GM12878 (cell line): ENCODE data around the gene CATSPER3. TPM values are rescaled to one million over a fixed set of nuclear protein-coding genes. Genes with fewer than 3 reads are reported as not detected.

Experiments
- ATAC-seq: fragments of 200-7000 bp; cut with Tn5 transposase; 3 replicates; pipeline ENCODE4 v1.9.1; 2020; ENCODE audit warnings: mild to moderate bottlenecking, moderate library complexity
- BruUV-seq: library from RNA; stranded (reverse); fragments of 400-500 nt; replicated peaks from 2 replicates; lab custom pipeline; 2021; lab: Mats Ljungman, UMichigan
- CTCF ChIA-PET: fragments of 300-600 bp; sonication (Branson Sonifier 250); formaldehyde crosslinking; extraction: SDS; loops from one replicate; lab custom pipeline; 2021; ENCODE audit warnings: inconsistent platforms; lab: Yijun Ruan, JAX
- POLR2A ChIA-PET: fragments of 350-600 bp; formaldehyde crosslinking; extraction: SDS; loops from one replicate; lab custom pipeline; 2021; ENCODE audit warnings: inconsistent platforms; lab: Charles Lee
- RAD21 ChIA-PET: fragments of 300-600 bp; sonication (Branson Sonifier 250); formaldehyde crosslinking; loops from one replicate; lab custom pipeline; 2023; ENCODE audit warnings: antibody characterized with exemption; ENCODE audit not compliant: unreplicated experiment; lab: Charles Lee
- SMC1A ChIA-PET: fragments of 300-600 bp; sonication (Branson Sonifier 250); formaldehyde crosslinking; loops from one replicate; lab custom pipeline; 2023; ENCODE audit not compliant: unreplicated experiment, uncharacterized antibody; lab: Charles Lee
- DNase-seq: peaks from one replicate; pipeline ENCODE4 v3.0.0-alpha.2; 2011; ENCODE audit warnings: low read depth, low spot score
- FAIRE-seq: peaks from 3 replicates; lab custom pipeline; 2011; peaks lifted over from hg19 to GRCh38; lab: Jason Lieb, UNC
- H2AFZ ChIP-seq: 2 replicates; pipeline ENCODE4 v1.6.0; 2011; ENCODE audit warnings: low read depth, low read length, control low read depth; ENCODE audit not compliant: control insufficient read depth
- H3K27ac ChIP-seq: 2 replicates; pipeline ENCODE4 v1.5.1; 2011; ENCODE audit warnings: control low read depth; ENCODE audit not compliant: control insufficient read depth, insufficient read depth
- H3K27me3 ChIP-seq, 2 experiments: replicated peaks in 1 of 2; 2 replicates each; pipeline versions ENCODE4 v1.6.0 to v1.6.1; 2011; ENCODE audit warnings: low read length in 1 of 2; ENCODE audit not compliant: control insufficient read depth in 2 of 2, insufficient read depth in 2 of 2
- H3K36me3 ChIP-seq, 2 experiments: 2 replicates each; pipeline ENCODE4 v1.5.1; 2011; ENCODE audit warnings: low read length in 1 of 2; ENCODE audit not compliant: control insufficient read depth in 2 of 2, insufficient read depth in 2 of 2
- H3K4me1 ChIP-seq: 2 replicates; pipeline ENCODE4 v1.6.1; 2011; ENCODE audit warnings: mild to moderate bottlenecking, low read length, moderate library complexity, mixed read lengths; ENCODE audit not compliant: control insufficient read depth, insufficient read depth
- H3K4me2 ChIP-seq: 2 replicates; pipeline ENCODE4 v1.6.0; 2011; ENCODE audit warnings: control low read depth; ENCODE audit not compliant: control insufficient read depth, insufficient read depth
- H3K4me3 ChIP-seq: fragments of 200-600 bp; sonication (generic); 2 replicates; pipeline ENCODE4 v1.5.1; 2016
- H3K79me2 ChIP-seq: 2 replicates; pipeline ENCODE4 v1.6.0; 2011; ENCODE audit warnings: low read length; ENCODE audit not compliant: control insufficient read depth, insufficient read depth
- H3K9ac ChIP-seq: 2 replicates; pipeline ENCODE4 v1.8.0; 2011; ENCODE audit warnings: low read length, control low read depth, mixed read lengths; ENCODE audit not compliant: control insufficient read depth, insufficient read depth
- H3K9me3 ChIP-seq: replicated peaks from 3 replicates; pipeline ENCODE4 v1.5.1; 2011; ENCODE audit warnings: mild to moderate bottlenecking, low read length; ENCODE audit not compliant: control insufficient read depth, insufficient read depth
- H4K20me1 ChIP-seq: 2 replicates; pipeline ENCODE4 v1.6.0; 2011; ENCODE audit not compliant: control insufficient read depth, insufficient read depth
- BACH1 ChIP-seq: fragments of 450-650 bp; IDR thresholded peaks from 2 replicates; pipeline ENCODE4 v1.6.1; 2017; ENCODE audit warnings: mild to moderate bottlenecking, borderline replicate concordance
- CREM ChIP-seq: IDR thresholded peaks from 2 replicates; pipeline ENCODE4 v1.6.1; 2014; ENCODE audit warnings: antibody characterized with exemption, low read depth
- CTCF ChIP-seq, 3 experiments: IDR thresholded peaks in 2 of 3; conservative IDR thresholded peaks in 1 of 3; 2 replicates each; pipeline ENCODE4 v1.5.1; 2011; ENCODE audit warnings: low read depth in 3 of 3, low read length in 3 of 3, mild to moderate bottlenecking in 3 of 3, control low read depth in 2 of 3, moderate library complexity in 2 of 3, inconsistent platforms in 1 of 3, mixed read lengths in 1 of 3; ENCODE audit not compliant: control insufficient read depth in 2 of 3, insufficient read depth in 1 of 3; ENCODE audit errors: extremely low read depth in 1 of 3
- FOXM1 ChIP-seq: IDR thresholded peaks from 2 replicates; pipeline ENCODE4 v1.6.1; 2012; ENCODE audit warnings: low read depth, mild to moderate bottlenecking, inconsistent platforms, low read length, moderate library complexity
- IRF4 ChIP-seq: IDR thresholded peaks from 2 replicates; pipeline ENCODE4 v1.6.1; 2011; ENCODE audit warnings: low read depth, low read length
- KDM1A ChIP-seq: fragments of 200-600 bp; sonication (generic); IDR thresholded peaks from 2 replicates; pipeline ENCODE4 v1.6.1; 2016; ENCODE audit warnings: borderline replicate concordance
- NFYA ChIP-seq: IDR thresholded peaks from 2 replicates; pipeline ENCODE4 v1.6.1; 2011; ENCODE audit warnings: low read depth, mild to moderate bottlenecking, low read length, improper control_type of control experiment, borderline replicate concordance
- WGBS: methylation state at CpG from one replicate; pipeline ENCODE4 v1.1.6; 2016; ENCODE audit warnings: low lambda C conversion rate; ENCODE audit not compliant: insufficient replicate concordance, insufficient coverage; ENCODE audit errors: missing lambda C conversion rate; 5-methylcytosine and 5-hydroxymethylcytosine counted together
- in situ Hi-C: fragments of 300-500 bp; cut with MboI; formaldehyde crosslinking; loops from 9 replicates; pipeline ENCODE4 v1.14.3; 2018; ENCODE audit warnings: mixed read lengths
- intact Hi-C: fragments of 100-400 bp; cut with micrococcal nuclease; formaldehyde crosslinking; loops from one replicate; pipeline ENCODE4 v1.14.2; 2022; ENCODE audit not compliant: unreplicated experiment
- polyA plus RNA-seq, 11 experiments: library from polyadenylated mRNA; depleted of rRNA in 4 of 11; unstranded in 6 of 11; stranded (reverse) in 5 of 11; fragments of >200 nt; fragmentation: Nextera tagmentation in 4 of 11; fragmentation: Illumina TruSeq in 1 of 11; extraction: Ambion mirVana in 4 of 11; extraction: Trizol in 1 of 11; gene quantifications; 1 replicate in 1 of 11; 2 replicates in 10 of 11; pipeline versions ENCODE4 v1.2.1 to v1.2.3, GENCODE V29; 2011 to 2016; ENCODE audit warnings: inconsistent platforms in 2 of 11, missing spikeins in 2 of 11, low read depth in 1 of 11
- total RNA-seq, 4 experiments: library from RNA; depleted of rRNA in 3 of 4; stranded (reverse); fragments of >200 nt in 3 of 4; fragmentation: Illumina TruSeq in 1 of 4; extraction: Trizol in 1 of 4; gene quantifications; 2 replicates each; pipeline versions ENCODE4 v1.2.1 to v1.2.3, GENCODE V29; 2013 to 2021

The CATSPER3 gene
- total and polyA plus RNA-seq, 10 of the 15 experiments (the other 5 are each of a cell fraction or from before 2014, with no cell fraction given): 0.06 to 0.38 (median 0.13) TPM; not detected in 4

GRCh38 chr5:135012951-135013391 is 45.3 kb downstream of the CATSPER3 start:
- H3K4me3 ChIP-seq: no peak overlapping the region
- H3K9ac ChIP-seq: no peak overlapping the region
- ChIA-PET POLR2A (no interaction called here), SMC1A (no interaction called here), RAD21 (no interaction called here), CTCF (interaction anchor here (0.5 kb wide), 1 partner anchor 95 kb away, joined by 3 read pairs; no protein-coding TSS in a partner anchor)
- no peak for FAIRE-seq
- no peak overlapping the region for H3K27ac ChIP-seq
- 68% methylated on average over 5 of the region's 5 CpGs for WGBS
- H2AFZ ChIP-seq: no peak overlapping the region
- ATAC-seq: no peak
- BruUV-seq: no TSS peak
- H3K4me1 ChIP-seq: no peaks in the 10 kb centered on the region
- in situ Hi-C loops: no loop called here
- H3K27me3 ChIP-seq: no peaks in the 10 kb centered on the region
- H3K4me2 ChIP-seq: no peak overlapping the region
- H3K36me3 ChIP-seq: no peaks in the 10 kb centered on the region
- H4K20me1 ChIP-seq: no peaks in the 10 kb centered on the region
- no peaks in the 10 kb centered on the region for H3K79me2 ChIP-seq
- TF ChIP-seq IRF4: no peak
- TF ChIP-seq KDM1A: no peak
- no peak for TF ChIP-seq NFYA
- TF ChIP-seq CTCF (IDR thresholded peaks at IDR 0.05 in 2 of 3, conservative IDR thresholded peaks at IDR 0.05 in 1 of 3; ENCODE audit: control insufficient read depth in 2 of 3, extremely low read depth in 1 of 3, insufficient read depth in 1 of 3, low read depth in 3 of 3, low read length in 3 of 3): no peak
- no peak for TF ChIP-seq CREM
- no peak for TF ChIP-seq FOXM1
- TF ChIP-seq BACH1: no peak
- no peak for DNase-seq
- no peaks in the 10 kb centered on the region for H3K9me3 ChIP-seq
- intact Hi-C loops: no loop called here
